ENCODE results near the gene SEC23IP. TPM values are rescaled to one million over a fixed set of nuclear protein-coding genes. Genes with fewer than 3 reads are reported as not detected.

Gene SEC23IP
- 10 to 100 TPM; 54.9 to 57.3 TPM for total RNA-seq

GRCh38 chr10:119892188-119893065, at the start of gene SEC23IP:
Gene SEC23IP (plus strand): TSS chr10:119892730. CDS start chr10:119892783, 53 bp downstream.
- Histone ChIP-seq H3K27me3 (no peaks in the 10 kb centered on the region), H3K4me3 (peak within 1 kb of the TSS; percentile 95), H3K9ac (ENCODE audit: low read depth in 2 of 2, low read length in 2 of 2) (peak within 1 kb of the TSS; percentile 70 to 98), H3K36me3 (no peaks in the 10 kb centered on the region), H3K9me3 (no peaks in the 10 kb centered on the region), H3K27ac (peak within 1 kb of the TSS; percentile 80), H3K4me1 (peaks cover 33% of the 10 kb centered on the region)
- TF ChIP-seq CTCF (IDR thresholded peaks at IDR 0.05), result no peak
- peak; percentile 97 for DNase-seq
- intact Hi-C loops (cut with DNase I), result no loop called here

GRCh38 chr10:119845656-119846055, 46.9 kb upstream of the SEC23IP start:
- Histone ChIP-seq H3K4me1 (no peaks in the 10 kb centered on the region), H3K4me3 (no peak overlapping the region), H3K9me3 (no peaks in the 10 kb centered on the region), H3K9ac (ENCODE audit: low read depth in 2 of 2, low read length in 2 of 2) (no peak overlapping the region), H3K27ac (no peak overlapping the region), H3K27me3 (no peaks in the 10 kb centered on the region), H3K36me3 (peaks cover 24% of the 10 kb centered on the region)
- no peak for DNase-seq
- intact Hi-C loops (cut with DNase I), result no loop called here
- no peak for TF ChIP-seq CTCF (IDR thresholded peaks at IDR 0.05)

GRCh38 chr10:119849031-119849789, 43.3 kb upstream of the SEC23IP start:
- H3K4me1 ChIP-seq, result no peaks in the 10 kb centered on the region
- H3K27me3 ChIP-seq, result no peaks in the 10 kb centered on the region
- H3K9ac ChIP-seq (ENCODE audit: low read depth in 2 of 2, low read length in 2 of 2), result no peak overlapping the region
- H3K9me3 ChIP-seq, result no peaks in the 10 kb centered on the region
- intact Hi-C loops (cut with DNase I), result no loop called here
- H3K36me3 ChIP-seq, result peaks cover 15% of the 10 kb centered on the region
- no peak overlapping the region for H3K27ac ChIP-seq
- DNase-seq, result no peak
- no peak overlapping the region for H3K4me3 ChIP-seq
- TF ChIP-seq CTCF (IDR thresholded peaks at IDR 0.05), result no peak

- Histone ChIP-seq H3K9ac (ENCODE audit: low read depth in 2 of 2, low read length in 2 of 2) (no peak overlapping the region), H3K4me3 (no peak overlapping the region), H3K4me1 (no peaks in the 10 kb centered on the region), H3K27me3 (no peaks in the 10 kb centered on the region), H3K36me3 (peaks cover 15% of the 10 kb centered on the region), H3K9me3 (no peaks in the 10 kb centered on the region), H3K27ac (no peak overlapping the region)
- TF ChIP-seq CTCF (IDR thresholded peaks at IDR 0.05), result no peak
- intact Hi-C loops (cut with DNase I), result no loop called here
- no peak for DNase-seq
Measured at GRCh38 chr10:119849944-119850343, 42.6 kb upstream of the SEC23IP start.

- no peak for DNase-seq
- no peak for TF ChIP-seq CTCF (IDR thresholded peaks at IDR 0.05)
- Histone ChIP-seq H3K4me3 (no peak overlapping the region), H3K36me3 (peaks cover 8% of the 10 kb centered on the region), H3K4me1 (no peaks in the 10 kb centered on the region), H3K9me3 (no peaks in the 10 kb centered on the region), H3K27me3 (no peaks in the 10 kb centered on the region), H3K27ac (no peak overlapping the region), H3K9ac (ENCODE audit: low read depth in 2 of 2, low read length in 2 of 2) (no peak overlapping the region)
- intact Hi-C loops (cut with DNase I), result no loop called here
Measured at GRCh38 chr10:119852277-119852676, 40.3 kb upstream of the SEC23IP start.
